HEK293T (cell line): ENCODE measurements around the gene E2F3.

ENCODE experiments used
- ARNT ChIP-seq: fragments of 450-650 bp; IDR thresholded peaks from 2 replicates; pipeline ENCODE4 v1.6.1; 2017; ENCODE audit warnings: mild to moderate bottlenecking
- BHLHE40 ChIP-seq: fragments of 450-650 bp; IDR thresholded peaks from 2 replicates; pipeline ENCODE4 v1.6.1; 2016; ENCODE audit warnings: mild to moderate bottlenecking, moderate library complexity, borderline replicate concordance
- ELF4 ChIP-seq: fragments of 450-650 bp; IDR thresholded peaks from 2 replicates; pipeline ENCODE4 v1.6.1; 2017; ENCODE audit warnings: antibody characterized with exemption
- FOXA1 ChIP-seq: fragments of 450-650 bp; IDR thresholded peaks from 2 replicates; pipeline ENCODE4 v1.6.1; 2016; ENCODE audit warnings: mild to moderate bottlenecking
- FOXK2 ChIP-seq: fragments of 450-650 bp; IDR thresholded peaks from 2 replicates; pipeline ENCODE4 v1.6.1; 2016; ENCODE audit warnings: mild to moderate bottlenecking
- SP1 ChIP-seq: fragments of 450-650 bp; IDR thresholded peaks from 2 replicates; pipeline ENCODE4 v1.6.1; 2017
- TARDBP ChIP-seq: fragments of 450-650 bp; IDR thresholded peaks from 2 replicates; pipeline ENCODE4 v1.6.1; 2016

GRCh38 chr6:20490591-20490990, 88.9 kb downstream of the E2F3 start:
- TF ChIP-seq ELF4 (no peak), SP1 (no peak), FOXA1 (no peak), FOXK2 (no peak), ARNT (no peak), TARDBP (no peak), BHLHE40 (no peak)
